CD4-positive, alpha-beta T cell (primary cell): ENCODE measurements around the gene PRKCI. TPM values are rescaled to one million over a fixed set of nuclear protein-coding genes. Genes with fewer than 3 reads are reported as not detected.
"Not testable (repeated sequence)": the region's sequence is repeated elsewhere in the genome, so short reads cannot be mapped to it uniquely, and the experiment has no call there.

ENCODE experiments used
- ATAC-seq: fragments of 200-7000 bp; cut with Tn5 transposase; one replicate; pipeline ENCODE4 v1.10.0; 2022; ENCODE audit warnings: mild to moderate bottlenecking; ENCODE audit not compliant: poor library complexity
- CTCF ChIA-PET: fragments of 350-600 bp; sonication (Branson Sonifier 250); formaldehyde crosslinking; loops from one replicate; lab custom pipeline; 2021; ENCODE audit warnings: antibody characterized with exemption, inconsistent platforms; lab: Charles Lee
- POLR2A ChIA-PET: fragments of 350-600 bp; sonication (Branson Sonifier 250); formaldehyde crosslinking; loops from one replicate; lab custom pipeline; 2021; ENCODE audit warnings: antibody characterized with exemption, inconsistent platforms; lab: Charles Lee
- DNase-seq, 14 experiments: peaks; one replicate each; pipeline ENCODE4 v3.0.0-alpha.2; 2013 to 2020; ENCODE audit warnings: mixed read lengths in 2 of 14
- H3K27ac ChIP-seq, 2 donors: one replicate each; pipeline versions ENCODE4 v1.5.1 to v1.7.0; 2013; ENCODE audit warnings: low read length in 2 of 2, low read depth in 1 of 2, mild to moderate bottlenecking in 1 of 2
- H3K27me3 ChIP-seq, 2 experiments: 1 replicate in 1 of 2; 2 replicates in 1 of 2; pipeline versions ENCODE4 v1.6.1 to v1.7.0; 2013; ENCODE audit warnings: low read length in 2 of 2, control low read depth in 1 of 2, mild to moderate bottlenecking in 1 of 2, moderate library complexity in 1 of 2; ENCODE audit not compliant: insufficient read depth in 2 of 2, control insufficient read depth in 1 of 2
- H3K36me3 ChIP-seq: one replicate; pipeline ENCODE4 v1.6.1; 2013; ENCODE audit warnings: low read length, control low read depth; ENCODE audit not compliant: insufficient read depth
- H3K4me1 ChIP-seq: one replicate; pipeline ENCODE4 v1.6.1; 2013; ENCODE audit warnings: low read length, control low read depth; ENCODE audit not compliant: insufficient read depth
- H3K4me3 ChIP-seq: one replicate; pipeline ENCODE4 v1.5.1; 2013; ENCODE audit warnings: mild to moderate bottlenecking, low read length, moderate library complexity
- H3K9me3 ChIP-seq, 2 experiments: 1 replicate in 1 of 2; 2 replicates in 1 of 2; pipeline versions ENCODE4 v1.6.1 to v1.7.0; 2013; ENCODE audit warnings: low read length in 2 of 2, mild to moderate bottlenecking in 2 of 2, control low read depth in 1 of 2, moderate library complexity in 1 of 2; ENCODE audit not compliant: control insufficient read depth in 1 of 2, insufficient read depth in 1 of 2
- H3K27ac Mint-ChIP-seq: one replicate; pipeline ENCODE4 v1.8.0; 2020; ENCODE audit warnings: mixed read lengths
- H3K27me3 Mint-ChIP-seq: one replicate; pipeline ENCODE4 v1.8.0; 2021; ENCODE audit warnings: mixed read lengths
- H3K36me3 Mint-ChIP-seq: one replicate; pipeline ENCODE4 v1.8.0; 2021; ENCODE audit warnings: low read depth, mixed read lengths
- H3K4me1 Mint-ChIP-seq: one replicate; pipeline ENCODE4 v1.8.0; 2021; ENCODE audit warnings: low read depth, mixed read lengths
- H3K4me3 Mint-ChIP-seq: one replicate; pipeline ENCODE4 v1.8.0; 2020; ENCODE audit warnings: mild to moderate bottlenecking, mixed read lengths
- H3K9me3 Mint-ChIP-seq: one replicate; pipeline ENCODE4 v1.8.0; 2020; ENCODE audit warnings: mixed read lengths
- intact Hi-C, 2 experiments: fragments of 100-400 bp; cut with DNase I in 1 of 2; cut with micrococcal nuclease in 1 of 2; formaldehyde crosslinking; loops; one replicate each; pipeline versions ENCODE4 v1.15.1 to v1.9.0; 2023 to 2025; cut with DNase I, micrococcal nuclease
- total RNA-seq, 174 experiments: library from RNA in 2 of 174; stranded (reverse) in 2 of 174; gene quantifications; one replicate each; pipeline ENCODE4 v1.2.3 and lab custom pipeline; 2021 to 2026
- TF ChIP-seq, protein P1 (sequence below): fragments of 200-600 bp; IDR thresholded peaks from one replicate; pipeline ENCODE4 v1.8.0; 2022; ENCODE audit warnings: antibody characterized with exemption, mild to moderate bottlenecking

The PRKCI gene
- total RNA-seq, 2 experiments from 2014 or later, result 16.4 to 18.0 TPM

DNA sequence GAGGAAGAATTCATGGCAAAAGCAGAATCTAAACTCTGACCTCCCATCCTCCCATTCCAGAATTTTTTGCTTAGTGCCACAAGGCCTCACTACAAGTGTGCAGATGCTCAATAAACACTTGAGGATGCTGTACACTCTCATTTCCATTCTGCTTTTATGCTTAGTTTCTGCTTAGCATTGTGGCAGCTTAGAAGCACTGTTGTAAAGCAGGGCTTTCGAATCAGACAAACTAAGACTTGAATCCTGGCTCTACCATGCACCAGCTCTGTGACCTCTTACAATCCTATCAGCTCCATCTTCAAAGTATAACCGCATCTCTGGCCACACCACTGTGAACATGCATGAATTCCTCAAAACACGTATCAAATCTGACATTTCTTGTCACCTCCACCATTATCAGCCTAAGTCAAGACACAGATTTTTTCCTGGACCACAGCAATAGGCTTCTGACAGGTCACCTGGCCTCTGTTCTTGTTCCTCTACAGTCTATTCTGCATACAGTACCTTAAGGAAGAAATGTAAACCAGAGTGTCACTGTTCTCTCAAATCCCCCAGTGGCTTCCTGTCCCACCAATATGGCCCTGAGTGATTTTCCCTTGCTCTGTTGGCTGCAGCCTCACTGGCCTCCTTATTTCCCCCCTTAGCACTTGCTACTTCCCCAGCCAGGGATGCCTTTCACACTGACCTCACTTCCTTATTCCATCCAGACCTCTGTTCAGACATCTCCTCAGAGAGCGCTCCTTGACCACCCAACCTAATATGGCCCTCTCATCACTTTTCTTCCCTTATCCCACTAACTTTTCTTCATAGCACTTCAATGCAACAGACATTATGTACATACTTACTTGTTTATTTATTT, 32.6 kb upstream of the PRKCI start:
- no peak overlapping the region for H3K4me3 ChIP-seq
- ChIA-PET POLR2A (interaction anchor here (0.6 kb wide), 1 partner anchor 9 kb away, joined by 4 read pairs; no protein-coding TSS in a partner anchor), CTCF (interaction anchor here (0.6 to 1.4 kb wide), 5 partner anchors 11 to 221 kb away, joined by 3 to 6 read pairs (median 3); no protein-coding TSS in a partner anchor)
- peaks cover 0 to 4% of the 10 kb centered on the region in 2 experiments for H3K9me3 ChIP-seq
- no peaks in the 10 kb centered on the region for H3K9me3 Mint-ChIP-seq
- intact Hi-C loops, result loop anchor here (1.0 to 10.0 kb wide), 7 partner anchors 31 to 675 kb away; partner anchors contain the start of gene LRRC31 (in 1 of the 2)
- H3K27me3 ChIP-seq, result no peaks in the 10 kb centered on the region
- H3K27ac Mint-ChIP-seq, result no peak overlapping the region
- H3K4me3 Mint-ChIP-seq, result no peak overlapping the region
- TF ChIP-seq, protein P1, sequence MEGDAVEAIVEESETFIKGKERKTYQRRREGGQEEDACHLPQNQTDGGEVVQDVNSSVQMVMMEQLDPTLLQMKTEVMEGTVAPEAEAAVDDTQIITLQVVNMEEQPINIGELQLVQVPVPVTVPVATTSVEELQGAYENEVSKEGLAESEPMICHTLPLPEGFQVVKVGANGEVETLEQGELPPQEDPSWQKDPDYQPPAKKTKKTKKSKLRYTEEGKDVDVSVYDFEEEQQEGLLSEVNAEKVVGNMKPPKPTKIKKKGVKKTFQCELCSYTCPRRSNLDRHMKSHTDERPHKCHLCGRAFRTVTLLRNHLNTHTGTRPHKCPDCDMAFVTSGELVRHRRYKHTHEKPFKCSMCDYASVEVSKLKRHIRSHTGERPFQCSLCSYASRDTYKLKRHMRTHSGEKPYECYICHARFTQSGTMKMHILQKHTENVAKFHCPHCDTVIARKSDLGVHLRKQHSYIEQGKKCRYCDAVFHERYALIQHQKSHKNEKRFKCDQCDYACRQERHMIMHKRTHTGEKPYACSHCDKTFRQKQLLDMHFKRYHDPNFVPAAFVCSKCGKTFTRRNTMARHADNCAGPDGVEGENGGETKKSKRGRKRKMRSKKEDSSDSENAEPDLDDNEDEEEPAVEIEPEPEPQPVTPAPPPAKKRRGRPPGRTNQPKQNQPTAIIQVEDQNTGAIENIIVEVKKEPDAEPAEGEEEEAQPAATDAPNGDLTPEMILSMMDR, result no peak
- no peaks in the 10 kb centered on the region for H3K36me3 ChIP-seq
- DNase-seq, result no peak
- H3K27ac ChIP-seq, result no peak overlapping the region
- H3K27me3 Mint-ChIP-seq, result no peaks in the 10 kb centered on the region
- peaks cover 10% of the 10 kb centered on the region for H3K4me1 ChIP-seq
- peak; percentile 16 for ATAC-seq
- peaks cover 11% of the 10 kb centered on the region for H3K4me1 Mint-ChIP-seq
- no peaks in the 10 kb centered on the region for H3K36me3 Mint-ChIP-seq

DNA sequence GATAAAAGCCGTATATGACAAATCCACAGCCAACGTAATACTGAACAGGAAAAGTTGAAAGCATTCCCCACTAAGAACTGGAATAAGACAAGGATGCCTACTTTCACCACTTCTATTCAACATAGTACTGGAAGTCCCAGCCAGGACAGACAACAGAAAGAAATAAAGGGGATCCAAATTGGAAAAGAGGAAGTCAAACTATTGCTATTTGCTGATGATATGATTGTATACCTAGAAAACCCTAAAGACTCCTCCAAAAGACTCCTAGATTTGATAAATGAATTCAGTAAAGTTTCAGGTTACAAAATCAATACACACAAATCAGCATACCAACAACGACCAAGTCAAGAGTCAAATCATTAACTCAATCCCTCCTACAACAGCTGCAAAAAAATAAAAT, 26.5 kb upstream of the PRKCI start:
- H3K9me3 Mint-ChIP-seq, DNase-seq, ATAC-seq, H3K27ac ChIP-seq, H3K4me1 Mint-ChIP-seq, H3K27me3 ChIP-seq, CTCF ChIA-PET, H3K4me1 ChIP-seq, H3K4me3 Mint-ChIP-seq, H3K9me3 ChIP-seq, H3K4me3 ChIP-seq, POLR2A ChIA-PET, H3K36me3 Mint-ChIP-seq, intact Hi-C loops, H3K36me3 ChIP-seq, H3K27ac Mint-ChIP-seq: not testable (repeated sequence)
- H3K27me3 Mint-ChIP-seq, result peaks cover 11% of the 10 kb centered on the region

DNA sequence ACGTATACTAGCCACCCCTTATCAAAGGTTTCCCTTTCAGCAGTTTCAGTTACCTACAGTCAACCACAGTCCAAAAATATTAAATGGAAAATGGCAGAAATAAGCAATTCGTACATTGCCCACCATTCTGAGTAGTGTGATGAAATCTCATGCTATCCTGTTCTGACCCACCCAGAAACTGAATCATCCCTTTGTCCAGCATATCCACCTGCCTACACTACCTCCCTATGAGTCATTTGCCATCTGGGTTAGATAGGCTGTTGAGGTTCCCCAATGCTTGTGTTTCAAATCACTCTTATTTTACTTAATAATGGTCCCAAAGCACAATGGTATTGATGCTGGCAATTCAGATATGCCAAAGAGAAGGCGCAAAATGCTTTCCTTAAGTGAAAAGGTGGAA, 25.4 kb upstream of the PRKCI start:
- H3K27me3 Mint-ChIP-seq, result peaks cover 11% of the 10 kb centered on the region
- H3K4me3 ChIP-seq, result no peak overlapping the region
- H3K27me3 ChIP-seq, result no peaks in the 10 kb centered on the region
- ChIA-PET CTCF (no interaction called here), POLR2A (no interaction called here)
- H3K4me1 ChIP-seq, result no peaks in the 10 kb centered on the region
- H3K4me1 Mint-ChIP-seq, result no peaks in the 10 kb centered on the region
- H3K9me3 Mint-ChIP-seq, result no peaks in the 10 kb centered on the region
- DNase-seq (no peak), ATAC-seq (no peak)
- H3K36me3 ChIP-seq, result no peaks in the 10 kb centered on the region
- intact Hi-C loops, result no loop called here
- TF ChIP-seq, protein P1, result no peak
- no peaks in the 10 kb centered on the region for H3K36me3 Mint-ChIP-seq
- no peak overlapping the region for H3K27ac Mint-ChIP-seq
- peaks cover 0 to 3% of the 10 kb centered on the region in 2 experiments for H3K9me3 ChIP-seq
- no peak overlapping the region for H3K4me3 Mint-ChIP-seq
- H3K27ac ChIP-seq, result no peak overlapping the region
